Measurements from ENCODE around the gene ZC3H7B.

GRCh38 chr22:41361716-41362310 is 60.5 kb downstream of the ZC3H7B start:
- TF ChIP-seq CTCF (conservative IDR thresholded peaks at IDR 0.05; ENCODE audit: low read depth, low read length), result no peak
- TF ChIP-seq EZH2phosphoT487 (IDR thresholded peaks at IDR 0.05; ENCODE audit: borderline replicate concordance, low read length), result no peak
- TF ChIP-seq EZH2 (IDR thresholded peaks at IDR 0.05; ENCODE audit: low read length, unreplicated experiment), result no peak
